Liver (tissue), 9 donors: Measurements from ENCODE around the gene IP6K1. TPM values are rescaled to one million over a fixed set of nuclear protein-coding genes. Genes with fewer than 3 reads are reported as not detected.

ENCODE experiments used
- DNase-seq: peaks from one replicate; pipeline ENCODE4 v3.0.0-alpha.2; 2017; ENCODE audit warnings: low spot score
- H3K27ac ChIP-seq, 2 donors: one replicate each; pipeline ENCODE4 v1.7.0; 2013; ENCODE audit warnings: inconsistent platforms in 2 of 2, low read length in 2 of 2, control low read depth in 1 of 2, low read depth in 1 of 2, mild to moderate bottlenecking in 1 of 2
- H3K27me3 ChIP-seq, 4 donors: one replicate each; pipeline versions ENCODE4 v1.6.1 to v1.7.0; 2013; ENCODE audit warnings: low read length in 3 of 4, inconsistent platforms in 1 of 4, mild to moderate bottlenecking in 1 of 4, moderate library complexity in 1 of 4; ENCODE audit not compliant: control insufficient read depth in 4 of 4, insufficient read depth in 4 of 4
- H3K36me3 ChIP-seq, 4 donors: one replicate each; pipeline versions ENCODE4 v1.6.1 to v1.7.0; 2013; ENCODE audit warnings: low read length in 3 of 4, mild to moderate bottlenecking in 3 of 4, low read depth in 1 of 4, moderate library complexity in 1 of 4; ENCODE audit not compliant: control insufficient read depth in 4 of 4, insufficient read depth in 3 of 4
- H3K4me1 ChIP-seq, 4 donors: one replicate each; pipeline versions ENCODE4 v1.6.1 to v1.7.0; 2013; ENCODE audit warnings: low read length in 3 of 4, mild to moderate bottlenecking in 3 of 4, moderate library complexity in 1 of 4; ENCODE audit not compliant: control insufficient read depth in 4 of 4, insufficient read depth in 4 of 4
- H3K4me3 ChIP-seq, 3 donors: one replicate each; pipeline versions ENCODE4 v1.6.1 to v1.7.0; 2013; ENCODE audit warnings: low read length in 3 of 3, control low read depth in 1 of 3, low read depth in 1 of 3, mild to moderate bottlenecking in 1 of 3
- H3K9ac ChIP-seq, 2 donors: one replicate each; pipeline ENCODE4 v1.7.0; 2013; ENCODE audit warnings: low read length in 2 of 2, mild to moderate bottlenecking in 2 of 2, moderate library complexity in 2 of 2, control low read depth in 1 of 2, low read depth in 1 of 2
- H3K9me3 ChIP-seq, 4 donors: one replicate each; pipeline versions ENCODE4 v1.6.1 to v1.7.0; 2013; ENCODE audit warnings: low read length in 3 of 4; ENCODE audit not compliant: control insufficient read depth in 4 of 4
- ATF3 ChIP-seq: IDR thresholded peaks from 2 replicates; pipeline ENCODE4 v1.6.1; 2016; ENCODE audit warnings: antibody characterized with exemption
- EGR1 ChIP-seq, 2 donors: IDR thresholded peaks; 2 replicates each; pipeline ENCODE4 v1.6.1; 2016 to 2018; ENCODE audit warnings: antibody characterized with exemption in 2 of 2, low read depth in 2 of 2
- FOXA1 ChIP-seq: IDR thresholded peaks from 2 replicates; pipeline ENCODE4 v1.6.1; 2016; ENCODE audit warnings: antibody characterized with exemption
- FOXA2 ChIP-seq: IDR thresholded peaks from 2 replicates; pipeline ENCODE4 v1.6.1; 2016; ENCODE audit warnings: antibody characterized with exemption
- GABPA ChIP-seq, 2 donors: IDR thresholded peaks in 1 of 2; conservative IDR thresholded peaks in 1 of 2; 2 replicates each; pipeline ENCODE4 v1.6.1; 2016; ENCODE audit warnings: antibody characterized with exemption in 2 of 2, mild to moderate bottlenecking in 1 of 2, moderate library complexity in 1 of 2
- HNF4A ChIP-seq, 2 donors: conservative IDR thresholded peaks; 2 replicates each; pipeline ENCODE4 v1.6.1; 2016; ENCODE audit warnings: antibody characterized with exemption in 2 of 2, mild to moderate bottlenecking in 2 of 2
- HNF4G ChIP-seq: IDR thresholded peaks from 2 replicates; pipeline ENCODE4 v1.6.1; 2016; ENCODE audit warnings: antibody characterized with exemption
- JUND ChIP-seq, 2 donors: IDR thresholded peaks; 2 replicates each; pipeline ENCODE4 v1.6.1; 2016; ENCODE audit warnings: antibody characterized with exemption in 2 of 2
- MAX ChIP-seq: IDR thresholded peaks from 2 replicates; pipeline ENCODE4 v1.6.1; 2016; ENCODE audit warnings: antibody characterized with exemption
- NR2F2 ChIP-seq: IDR thresholded peaks from 2 replicates; pipeline ENCODE4 v1.6.1; 2016; ENCODE audit warnings: antibody characterized with exemption
- RAD21 ChIP-seq, 2 donors: IDR thresholded peaks; 2 replicates each; pipeline ENCODE4 v1.6.1; 2016; ENCODE audit warnings: antibody characterized with exemption in 2 of 2, mild to moderate bottlenecking in 2 of 2
- RXRA ChIP-seq, 2 donors: IDR thresholded peaks; 2 replicates each; pipeline ENCODE4 v1.6.1; 2017 to 2018; ENCODE audit warnings: antibody characterized with exemption in 2 of 2, mild to moderate bottlenecking in 1 of 2
- SP1 ChIP-seq: IDR thresholded peaks from 2 replicates; pipeline ENCODE4 v1.6.1; 2018; ENCODE audit warnings: antibody characterized with exemption, mild to moderate bottlenecking
- TAF1 ChIP-seq: conservative IDR thresholded peaks from 2 replicates; pipeline ENCODE4 v1.6.1; 2016; ENCODE audit warnings: antibody characterized with exemption, mild to moderate bottlenecking
- YY1 ChIP-seq: IDR thresholded peaks from 2 replicates; pipeline ENCODE4 v1.6.1; 2016; ENCODE audit warnings: antibody characterized with exemption, mild to moderate bottlenecking
- ZBTB33 ChIP-seq: IDR thresholded peaks from 2 replicates; pipeline ENCODE4 v1.6.1; 2016; ENCODE audit warnings: antibody characterized with exemption
- WGBS: extraction: QIAGEN DNeasy Blood & Tissue Kit; methylation state at CpG from one replicate; pipeline ENCODE4 v1.1.7; 2013; 5-methylcytosine and 5-hydroxymethylcytosine counted together
- polyA plus RNA-seq, 2 donors: library from polyadenylated mRNA; stranded (reverse) in 1 of 2; unstranded in 1 of 2; fragments of 200-250 nt in 1 of 2; fragments of >200 nt in 1 of 2; fragmentation: Nextera tagmentation in 1 of 2; extraction: Ambion mirVana in 1 of 2; gene quantifications; one replicate each; pipeline versions ENCODE4 v1.2.1 to v1.2.3, GENCODE V29; 2013 to 2015
- total RNA-seq, 2 donors: library from RNA; depleted of rRNA; stranded (reverse); fragments of >200 nt; gene quantifications; one replicate each; pipeline ENCODE4 v1.2.3, GENCODE V29; 2014
- TF ChIP-seq, protein P1 (sequence below): IDR thresholded peaks from 2 replicates; pipeline ENCODE4 v1.6.1; 2016; ENCODE audit warnings: antibody characterized with exemption, mild to moderate bottlenecking
- TF ChIP-seq, protein P2 (sequence below): fragments of 150-350 bp; IDR thresholded peaks from 2 replicates; pipeline ENCODE4 v1.5.1; 2017; ENCODE audit warnings: improper control_type of control experiment, low read depth, low read length; ENCODE audit not compliant: missing input control
- donor health status: healthy.
- donor health status: healthy.
- donor health status: healthy.
- donor health status: healthy.
- donor health status: healthy.

Gene IP6K1
- total and polyA plus RNA-seq, 4 donors: 6.6 to 32.3 (median 18.1) TPM

- TF ChIP-seq ATF3: no peak
- no peak for TF ChIP-seq GABPA (IDR thresholded peaks at IDR 0.05 in 1 of 2, conservative IDR thresholded peaks at IDR 0.05 in 1 of 2)
- no peak for TF ChIP-seq SP1
- no peak for TF ChIP-seq JUND (IDR thresholded peaks at IDR 0.05)
- no peak for TF ChIP-seq TAF1
- no peak for TF ChIP-seq HNF4G
- no peak for TF ChIP-seq HNF4A (conservative IDR thresholded peaks at IDR 0.05)
- TF ChIP-seq FOXA1: no peak
Measured at GRCh38 chr3:49680493-49681231, 105.7 kb downstream of the IP6K1 start (continued).

DNA sequence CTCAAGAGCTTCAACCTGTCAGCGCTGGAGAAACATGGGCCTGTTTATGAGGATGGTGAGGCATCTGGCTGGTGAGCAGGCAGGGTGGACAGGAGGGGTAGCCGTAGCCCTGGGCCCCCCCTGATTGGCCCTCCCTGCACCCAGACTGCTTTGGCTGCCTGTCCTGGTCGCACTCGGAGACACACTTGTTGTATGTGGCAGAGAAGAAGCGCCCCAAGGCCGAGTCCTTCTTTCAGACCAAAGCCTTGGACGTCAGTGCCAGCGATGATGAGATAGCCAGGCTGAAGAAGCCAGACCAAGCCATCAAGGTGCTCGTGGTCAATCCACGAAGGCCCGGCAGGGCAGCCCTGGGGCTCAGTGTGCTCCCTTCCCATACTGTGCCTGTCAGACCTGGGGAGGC, 110.4 kb downstream of the IP6K1 start:
- Histone ChIP-seq H3K27ac (no peak overlapping the region), H3K4me3 (no peak overlapping the region), H3K9ac (no peak overlapping the region), H3K9me3 (no peaks in the 10 kb centered on the region), H3K36me3 (peaks cover 12 to 44% (median 26%) of the 10 kb centered on the region in 4 donors), H3K27me3 (no peaks in the 10 kb centered on the region), H3K4me1 (peaks cover 9 to 42% (median 27%) of the 10 kb centered on the region in 4 donors)
- WGBS: 93% methylated on average over 11 of the region's 11 CpGs
- TF ChIP-seq, protein P1, sequence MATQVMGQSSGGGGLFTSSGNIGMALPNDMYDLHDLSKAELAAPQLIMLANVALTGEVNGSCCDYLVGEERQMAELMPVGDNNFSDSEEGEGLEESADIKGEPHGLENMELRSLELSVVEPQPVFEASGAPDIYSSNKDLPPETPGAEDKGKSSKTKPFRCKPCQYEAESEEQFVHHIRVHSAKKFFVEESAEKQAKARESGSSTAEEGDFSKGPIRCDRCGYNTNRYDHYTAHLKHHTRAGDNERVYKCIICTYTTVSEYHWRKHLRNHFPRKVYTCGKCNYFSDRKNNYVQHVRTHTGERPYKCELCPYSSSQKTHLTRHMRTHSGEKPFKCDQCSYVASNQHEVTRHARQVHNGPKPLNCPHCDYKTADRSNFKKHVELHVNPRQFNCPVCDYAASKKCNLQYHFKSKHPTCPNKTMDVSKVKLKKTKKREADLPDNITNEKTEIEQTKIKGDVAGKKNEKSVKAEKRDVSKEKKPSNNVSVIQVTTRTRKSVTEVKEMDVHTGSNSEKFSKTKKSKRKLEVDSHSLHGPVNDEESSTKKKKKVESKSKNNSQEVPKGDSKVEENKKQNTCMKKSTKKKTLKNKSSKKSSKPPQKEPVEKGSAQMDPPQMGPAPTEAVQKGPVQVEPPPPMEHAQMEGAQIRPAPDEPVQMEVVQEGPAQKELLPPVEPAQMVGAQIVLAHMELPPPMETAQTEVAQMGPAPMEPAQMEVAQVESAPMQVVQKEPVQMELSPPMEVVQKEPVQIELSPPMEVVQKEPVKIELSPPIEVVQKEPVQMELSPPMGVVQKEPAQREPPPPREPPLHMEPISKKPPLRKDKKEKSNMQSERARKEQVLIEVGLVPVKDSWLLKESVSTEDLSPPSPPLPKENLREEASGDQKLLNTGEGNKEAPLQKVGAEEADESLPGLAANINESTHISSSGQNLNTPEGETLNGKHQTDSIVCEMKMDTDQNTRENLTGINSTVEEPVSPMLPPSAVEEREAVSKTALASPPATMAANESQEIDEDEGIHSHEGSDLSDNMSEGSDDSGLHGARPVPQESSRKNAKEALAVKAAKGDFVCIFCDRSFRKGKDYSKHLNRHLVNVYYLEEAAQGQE: no peak
- no peak for TF ChIP-seq MAX
- TF ChIP-seq GABPA (IDR thresholded peaks at IDR 0.05 in 1 of 2, conservative IDR thresholded peaks at IDR 0.05 in 1 of 2): no peak
- TF ChIP-seq EGR1 (IDR thresholded peaks at IDR 0.05; ENCODE audit: low read depth in 2 of 2): no peak
- TF ChIP-seq YY1: no peak
- TF ChIP-seq FOXA2: no peak
- TF ChIP-seq ATF3: no peak
- no peak for TF ChIP-seq RXRA (IDR thresholded peaks at IDR 0.05)
- TF ChIP-seq TAF1: no peak
- TF ChIP-seq HNF4G: no peak
- TF ChIP-seq ZBTB33: no peak
- no peak for TF ChIP-seq JUND (IDR thresholded peaks at IDR 0.05)
- no peak for TF ChIP-seq NR2F2
- no peak for TF ChIP-seq RAD21 (IDR thresholded peaks at IDR 0.05)
- TF ChIP-seq SP1: no peak
- TF ChIP-seq, protein P2, sequence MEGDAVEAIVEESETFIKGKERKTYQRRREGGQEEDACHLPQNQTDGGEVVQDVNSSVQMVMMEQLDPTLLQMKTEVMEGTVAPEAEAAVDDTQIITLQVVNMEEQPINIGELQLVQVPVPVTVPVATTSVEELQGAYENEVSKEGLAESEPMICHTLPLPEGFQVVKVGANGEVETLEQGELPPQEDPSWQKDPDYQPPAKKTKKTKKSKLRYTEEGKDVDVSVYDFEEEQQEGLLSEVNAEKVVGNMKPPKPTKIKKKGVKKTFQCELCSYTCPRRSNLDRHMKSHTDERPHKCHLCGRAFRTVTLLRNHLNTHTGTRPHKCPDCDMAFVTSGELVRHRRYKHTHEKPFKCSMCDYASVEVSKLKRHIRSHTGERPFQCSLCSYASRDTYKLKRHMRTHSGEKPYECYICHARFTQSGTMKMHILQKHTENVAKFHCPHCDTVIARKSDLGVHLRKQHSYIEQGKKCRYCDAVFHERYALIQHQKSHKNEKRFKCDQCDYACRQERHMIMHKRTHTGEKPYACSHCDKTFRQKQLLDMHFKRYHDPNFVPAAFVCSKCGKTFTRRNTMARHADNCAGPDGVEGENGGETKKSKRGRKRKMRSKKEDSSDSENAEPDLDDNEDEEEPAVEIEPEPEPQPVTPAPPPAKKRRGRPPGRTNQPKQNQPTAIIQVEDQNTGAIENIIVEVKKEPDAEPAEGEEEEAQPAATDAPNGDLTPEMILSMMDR: no peak
- no peak for TF ChIP-seq HNF4A (conservative IDR thresholded peaks at IDR 0.05)
- no peak for TF ChIP-seq FOXA1
- no peak for DNase-seq
